SU-DHL-6 (cell line): ENCODE results near the gene BRIP1.

Source experiments
- CTCF ChIP-seq: fragments of 200-600 bp; sonication (generic); IDR thresholded peaks from one replicate; pipeline ENCODE4 v1.5.1; 2017; ENCODE audit warnings: antibody characterized with exemption, mild to moderate bottlenecking, low read length, moderate library complexity; ENCODE audit not compliant: insufficient read depth, poor library complexity, severe bottlenecking
- EZH2phosphoT487 ChIP-seq: fragments of 200-600 bp; sonication (generic), shearing (Covaris generic); conservative IDR thresholded peaks from 2 replicates; pipeline ENCODE4 v1.6.1; 2018; ENCODE audit warnings: mild to moderate bottlenecking, antibody characterized with exemption, low read length, moderate library complexity, mixed read lengths

GRCh38 chr17:61880589-61881102, 17.3 kb upstream of the BRIP1 start:
- TF ChIP-seq CTCF: no peak
- no peak for TF ChIP-seq EZH2phosphoT487
